Measurements from ENCODE around the gene ZNHIT1.

- TF ChIP-seq CTCF (IDR thresholded peaks at IDR 0.05) (no peak), POLR2A (IDR thresholded peaks at IDR 0.05) (no peak)
Measured at GRCh38 chr7:101216001-101216859, 1.7 kb upstream of the ZNHIT1 start.

Measured in body of pancreas (tissue), 4 donors.